SK-N-MC (cell line): ENCODE data around the gene ARPC4.

Source experiments
- DNase-seq: peaks from one replicate; pipeline ENCODE4 v3.0.0-alpha.2; 2011; ENCODE audit warnings: low read depth, low spot score
- H3K27ac ChIP-seq: fragments of 200-600 bp; sonication (generic); 2 replicates; pipeline ENCODE4 v1.5.1; 2016; ENCODE audit warnings: mixed run types
- H3K36me3 ChIP-seq: fragments of 200-600 bp; sonication (generic); 2 replicates; pipeline ENCODE4 v1.6.1; 2017; ENCODE audit warnings: antibody characterized with exemption, low read length, mixed read lengths; ENCODE audit not compliant: insufficient read depth
- H3K4me3 ChIP-seq: fragments of 200-600 bp; sonication (generic); 2 replicates; pipeline ENCODE4 v1.5.1; 2016
- H3K9ac ChIP-seq: fragments of 200-600 bp; sonication (generic); 2 replicates; pipeline ENCODE4 v1.8.0; 2017; ENCODE audit warnings: mixed run types, mixed read lengths; ENCODE audit not compliant: insufficient read length
- H3K9me3 ChIP-seq: fragments of 200-600 bp; sonication (generic); 2 replicates; pipeline ENCODE4 v1.6.1; 2017; ENCODE audit warnings: low read depth, mild to moderate bottlenecking, antibody characterized with exemption, low read length, moderate library complexity, mixed read lengths
- EZH2 ChIP-seq: fragments of 200-600 bp; sonication (generic); IDR thresholded peaks from one replicate; pipeline ENCODE4 v1.6.1; 2017; ENCODE audit warnings: antibody characterized with exemption
- FOXP2 ChIP-seq: optimal IDR thresholded peaks from 2 replicates; pipeline ENCODE3; 2011; ENCODE audit warnings: mild to moderate bottlenecking, moderate library complexity; ENCODE audit not compliant: insufficient read depth; ENCODE audit errors: extremely low read length, control extremely low read depth
- POLR2AphosphoS5 ChIP-seq: IDR thresholded peaks from 2 replicates; pipeline ENCODE4 v1.6.1; 2012; ENCODE audit warnings: mild to moderate bottlenecking, low read depth, low read length, borderline replicate concordance

Gene ARPC4

GRCh38 chr3:9792405-9793160 lies at the start of gene ARPC4, which contains the start of gene TADA3:
ARPC4 (plus strand) TSS chr3:9793082; CDS start chr3:9793122, 40 bp downstream.
TADA3 (minus strand) TSS chr3:9792473; CDS start chr3:9791466, 1,007 bp downstream.
- peak within 1 kb of the TSS; percentile 97 for H3K9ac ChIP-seq
- H3K4me3 ChIP-seq, result peak within 1 kb of the TSS; percentile 84
- no peaks in the 10 kb centered on the region for H3K9me3 ChIP-seq
- peak; percentile 76 for DNase-seq
- no peak for TF ChIP-seq FOXP2
- peak; percentile 88 for TF ChIP-seq POLR2AphosphoS5
- H3K36me3 ChIP-seq, result peaks cover 1% of the 10 kb centered on the region; the same call in 1 of the 2 replicates
- H3K27ac ChIP-seq, result peak within 1 kb of the TSS; percentile 97

GRCh38 chr3:9743548-9743947 lies 49.3 kb upstream of the ARPC4 start:
- H3K27ac ChIP-seq, result no peak overlapping the region
- no peak overlapping the region for H3K4me3 ChIP-seq
- peaks cover 43% of the 10 kb centered on the region; the same call in 1 of the 2 replicates for H3K36me3 ChIP-seq
- no peaks in the 10 kb centered on the region for H3K9me3 ChIP-seq
- DNase-seq, result no peak
- H3K9ac ChIP-seq, result no peak overlapping the region
- no peak for TF ChIP-seq EZH2
- TF ChIP-seq POLR2AphosphoS5, result no peak
- no peak for TF ChIP-seq FOXP2

DNA sequence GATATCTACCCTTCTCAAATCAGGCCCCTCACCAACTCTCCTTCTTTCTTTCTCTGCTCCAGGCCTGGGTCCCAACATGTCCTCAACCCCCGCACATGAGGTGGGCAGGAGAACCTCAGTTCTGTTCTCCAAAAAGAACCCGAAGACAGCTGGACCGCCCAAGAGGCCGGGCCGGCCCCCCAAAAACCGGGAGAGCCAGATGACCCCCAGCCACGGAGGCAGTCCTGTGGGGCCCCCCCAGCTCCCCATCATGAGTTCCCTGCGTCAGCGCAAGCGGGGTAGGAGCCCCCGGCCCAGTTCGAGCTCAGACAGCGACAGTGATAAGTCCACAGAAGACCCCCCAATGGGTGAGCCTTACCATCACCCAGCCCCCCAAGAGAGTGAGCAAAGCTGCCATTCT lies 48.7 kb upstream of the ARPC4 start:
- Histone ChIP-seq H3K9me3 (no peaks in the 10 kb centered on the region), H3K27ac (no peak overlapping the region), H3K9ac (no peak overlapping the region), H3K36me3 (peaks cover 37% of the 10 kb centered on the region; the same call in 1 of the 2 replicates), H3K4me3 (no peak overlapping the region)
- DNase-seq, result no peak
- TF ChIP-seq FOXP2 (no peak), POLR2AphosphoS5 (no peak), EZH2 (no peak)

GRCh38 chr3:9745521-9745920 lies 47.4 kb upstream of the ARPC4 start:
- H3K9me3 ChIP-seq, result no peaks in the 10 kb centered on the region
- H3K27ac ChIP-seq, result no peak overlapping the region
- peaks cover 29% of the 10 kb centered on the region; the same call in 1 of the 2 replicates for H3K36me3 ChIP-seq
- no peak overlapping the region for H3K4me3 ChIP-seq
- H3K9ac ChIP-seq, result no peak overlapping the region
- TF ChIP-seq FOXP2 (no peak), EZH2 (no peak), POLR2AphosphoS5 (no peak)
- DNase-seq, result no peak

- no peak for TF ChIP-seq FOXP2
- no peak for TF ChIP-seq EZH2
- Histone ChIP-seq H3K27ac (no peak overlapping the region), H3K9me3 (no peaks in the 10 kb centered on the region), H3K9ac (no peak overlapping the region), H3K36me3 (peaks cover 29% of the 10 kb centered on the region; the same call in 1 of the 2 replicates), H3K4me3 (no peak overlapping the region)
- DNase-seq, result no peak
These were observed 46.6 kb upstream of the ARPC4 start for GRCh38 chr3:9746330-9746729.

GRCh38 chr3:9747267-9747666 lies 45.6 kb upstream of the ARPC4 start:
- Histone ChIP-seq H3K27ac (no peak overlapping the region), H3K36me3 (peaks cover 22% of the 10 kb centered on the region; the same call in 1 of the 2 replicates), H3K9ac (no peak overlapping the region), H3K4me3 (no peak overlapping the region), H3K9me3 (no peaks in the 10 kb centered on the region)
- no peak for TF ChIP-seq POLR2AphosphoS5
- no peak for TF ChIP-seq EZH2
- TF ChIP-seq FOXP2, result no peak
- no peak for DNase-seq

- Histone ChIP-seq H3K27ac (no peak overlapping the region), H3K9me3 (no peaks in the 10 kb centered on the region), H3K4me3 (no peak overlapping the region), H3K9ac (no peak overlapping the region), H3K36me3 (peaks cover 14% of the 10 kb centered on the region; the same call in 1 of the 2 replicates)
- TF ChIP-seq FOXP2 (no peak), POLR2AphosphoS5 (no peak), EZH2 (no peak)
- DNase-seq, result no peak
These were observed 44.9 kb upstream of the ARPC4 start for GRCh38 chr3:9748031-9748430.

DNA sequence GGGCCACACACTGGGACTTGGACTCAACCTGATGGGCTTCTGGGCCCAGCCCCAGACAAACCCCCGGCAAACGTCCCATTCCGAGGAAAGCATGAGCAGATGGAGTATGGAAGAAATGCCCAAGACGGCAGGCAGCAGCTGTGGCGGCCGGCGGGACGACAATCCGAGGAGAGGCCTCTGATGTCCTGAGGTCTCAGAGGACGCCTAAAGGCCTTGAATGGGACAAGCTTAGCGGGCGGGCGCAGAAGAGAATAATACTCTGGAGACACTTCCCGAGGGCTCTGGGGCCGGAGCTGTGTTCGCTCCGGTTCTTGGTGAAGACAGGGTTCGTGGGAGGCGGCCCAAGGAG lies 43.6 kb upstream of the ARPC4 start:
- Histone ChIP-seq H3K9ac (peak overlapping the region; percentile 55), H3K27ac (peak overlapping the region; percentile 67), H3K4me3 (peak overlapping the region; percentile 85), H3K36me3 (peaks cover 8% of the 10 kb centered on the region; the same call in 1 of the 2 replicates), H3K9me3 (no peaks in the 10 kb centered on the region)
- DNase-seq, result no peak
- TF ChIP-seq POLR2AphosphoS5, result no peak
- no peak for TF ChIP-seq EZH2
- TF ChIP-seq FOXP2, result no peak
